ENCODE measurements around the gene CRHR1.

- TF ChIP-seq EZH2 (IDR thresholded peaks at IDR 0.05) (no peak), POLR2AphosphoS5 (IDR thresholded peaks at IDR 0.05; ENCODE audit: borderline replicate concordance, low read depth, low read length) (no peak)
These were observed 48.6 kb upstream of the CRHR1 start for GRCh38 chr17:45735488-45735887.
